H1 (cell line): ENCODE results near the gene ELL. TPM values are rescaled to one million over a fixed set of nuclear protein-coding genes. Genes with fewer than 3 reads are reported as not detected.

Source experiments
- ASH2L ChIP-seq: fragments of 200-600, 300-600 bp; sonication (generic); IDR thresholded peaks from one replicate; pipeline ENCODE4 v1.7.1; 2017; ENCODE audit warnings: low read length
- CREB1 ChIP-seq: IDR thresholded peaks from 2 replicates; pipeline ENCODE4 v1.6.1; 2012; ENCODE audit warnings: inconsistent platforms
- GTF2F1 ChIP-seq: IDR thresholded peaks from 2 replicates; pipeline ENCODE4 v1.6.1; 2012; ENCODE audit warnings: low read depth, low read length, improper control_type of control experiment, borderline replicate concordance
- JUND ChIP-seq: IDR thresholded peaks from 2 replicates; pipeline ENCODE4 v1.6.1; 2011; ENCODE audit warnings: mild to moderate bottlenecking, improper control_type of control experiment, low read length
- KDM1A ChIP-seq: fragments of 200-600, 300-600 bp; sonication (generic); IDR thresholded peaks from 2 replicates; pipeline ENCODE4 v1.7.1; 2016; ENCODE audit warnings: mild to moderate bottlenecking, low read length, borderline replicate concordance
- RXRA ChIP-seq: IDR thresholded peaks from 2 replicates; pipeline ENCODE4 v1.6.1; 2011; ENCODE audit warnings: low read depth, mild to moderate bottlenecking, low read length, moderate library complexity; ENCODE audit not compliant: insufficient read depth
- SAP30 ChIP-seq: fragments of 300-600 bp; sonication (generic); IDR thresholded peaks from 2 replicates; pipeline ENCODE4 v1.7.1; 2012; ENCODE audit warnings: low read length, moderate library complexity, mild to moderate bottlenecking, inconsistent platforms; ENCODE audit not compliant: insufficient read depth, insufficient replicate concordance
- polyA plus RNA-seq, 7 experiments: library from polyadenylated mRNA; depleted of rRNA in 3 of 7; stranded (reverse) in 5 of 7; unstranded in 2 of 7; fragments of >200 nt in 5 of 7; fragments of 200-250 nt in 2 of 7; gene quantifications; 1 replicate in 5 of 7; 2 replicates in 1 of 7; 4 replicates in 1 of 7; pipeline versions ENCODE4 v1.2.1 to v1.2.3, GENCODE V29; 2011 to 2013; ENCODE audit warnings: missing spikeins in 2 of 7, mixed read lengths in 2 of 7
- total RNA-seq: library from RNA; stranded (reverse); fragmentation: NEBNext Ultra II Directional; extraction: Animal tissue kit (Norgen Biotek cat#: 25700); gene quantifications from 2 replicates; pipeline ENCODE4 v1.2.1, GENCODE V29; 2021

The ELL gene
- total and polyA plus RNA-seq, 2 of the 8 experiments (the other 6 are each of a cell fraction or from before 2014, with no cell fraction given): 5.2 to 10.5 TPM

GRCh38 chr19:18518639-18519038 lies 3.2 kb downstream of the ELL start (continued):
- no peak for TF ChIP-seq ASH2L
- no peak for TF ChIP-seq CREB1
- no peak for TF ChIP-seq JUND
- no peak for TF ChIP-seq SAP30
- no peak for TF ChIP-seq RXRA
- no peak for TF ChIP-seq GTF2F1
- TF ChIP-seq KDM1A: no peak
